MCF 10A (cell line): Measurements from ENCODE around the gene LENEP. TPM values are rescaled to one million over a fixed set of nuclear protein-coding genes. Genes with fewer than 3 reads are reported as not detected.
A peak's percentile ranks its signal among the peaks of the same experiment; 100 is the strongest.

ENCODE experiments used
- BruUV-seq: library from RNA; stranded (reverse); fragments of 400-500 nt; replicated peaks from 2 replicates; lab custom pipeline; 2021; lab: Mats Ljungman, UMichigan
- CTCF ChIA-PET: fragments of 300-600 bp; sonication (Branson Sonifier 250); formaldehyde crosslinking; extraction: SDS; loops from one replicate; lab custom pipeline; 2021; ENCODE audit warnings: antibody characterized with exemption, inconsistent platforms; lab: Yijun Ruan, JAX
- POLR2A ChIA-PET: fragments of 300-600, 350-650 bp; sonication (Branson Sonifier 250); formaldehyde crosslinking; extraction: SDS; loops from one replicate; lab custom pipeline; 2020; ENCODE audit warnings: antibody characterized with exemption, inconsistent platforms; lab: Yijun Ruan, JAX
- DNase-seq: peaks from one replicate; pipeline ENCODE4 v3.0.0-alpha.2; 2018; ENCODE audit not compliant: unreplicated experiment
- H3K27ac Mint-ChIP-seq: one replicate; pipeline ENCODE4 v1.8.0; 2022; ENCODE audit warnings: mild to moderate bottlenecking, low read depth, mixed read lengths; ENCODE audit not compliant: unreplicated experiment
- H3K27me3 Mint-ChIP-seq: one replicate; pipeline ENCODE4 v1.8.0; 2022; ENCODE audit warnings: mixed read lengths; ENCODE audit not compliant: insufficient read depth, unreplicated experiment
- H3K36me3 Mint-ChIP-seq: one replicate; pipeline ENCODE4 v1.8.0; 2022; ENCODE audit warnings: mild to moderate bottlenecking, moderate library complexity, mixed read lengths; ENCODE audit not compliant: insufficient read depth, unreplicated experiment
- H3K4me1 Mint-ChIP-seq: one replicate; pipeline ENCODE4 v1.8.0; 2022; ENCODE audit warnings: mixed read lengths; ENCODE audit not compliant: insufficient read depth, unreplicated experiment
- H3K4me3 Mint-ChIP-seq: one replicate; pipeline ENCODE4 v1.8.0; 2022; ENCODE audit warnings: mild to moderate bottlenecking, moderate library complexity, mixed read lengths; ENCODE audit not compliant: unreplicated experiment
- H3K9me3 Mint-ChIP-seq: one replicate; pipeline ENCODE4 v1.8.0; 2022; ENCODE audit warnings: mixed read lengths; ENCODE audit not compliant: unreplicated experiment
- intact Hi-C: fragments of 100-400 bp; cut with micrococcal nuclease; formaldehyde crosslinking; loops from 2 replicates; pipeline ENCODE4 v1.14.1; 2022
- total RNA-seq: library from RNA; stranded (reverse); gene quantifications from 2 replicates; pipeline ENCODE4 v1.2.3, GENCODE V29; 2022
- TF ChIP-seq, protein P1 (sequence below): fragments of 200-600 bp; IDR thresholded peaks from one replicate; pipeline ENCODE4 v1.8.0; 2022; ENCODE audit warnings: antibody characterized with exemption, mild to moderate bottlenecking; ENCODE audit not compliant: unreplicated experiment

LENEP gene
- total RNA-seq, 1 experiment from 2014 or later = not detected

DNA sequence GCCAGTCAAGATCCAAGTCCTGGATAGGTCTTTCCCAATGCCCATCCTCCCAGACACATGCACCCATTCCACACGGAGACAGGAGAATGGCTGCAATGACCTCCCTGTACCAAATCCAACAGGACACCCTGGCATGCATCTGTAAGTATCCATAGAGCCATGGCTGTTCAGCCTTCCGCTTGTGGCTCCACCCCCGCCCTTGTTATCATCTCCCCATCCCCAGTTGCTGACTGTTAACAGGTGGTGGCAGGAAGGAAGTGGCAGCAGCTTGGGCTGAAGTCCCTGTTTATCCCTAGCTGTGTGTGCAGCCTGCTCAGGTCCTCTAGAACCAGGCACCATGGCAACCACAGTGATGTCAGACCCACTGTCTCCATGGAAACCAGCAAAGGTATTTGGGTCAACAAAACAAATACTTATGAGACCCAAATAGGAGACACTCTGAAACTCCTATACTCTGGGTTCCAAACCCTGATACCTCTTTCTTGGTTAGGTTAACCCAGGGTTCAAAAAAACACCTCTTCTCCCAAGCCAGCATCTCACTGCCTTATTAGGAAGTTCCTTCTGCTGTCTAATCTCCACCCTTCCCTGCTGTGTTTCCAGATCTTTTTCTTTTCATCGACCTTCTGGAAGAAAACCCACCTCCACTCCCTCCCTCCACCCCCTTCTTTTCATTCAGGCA, 38.2 kb upstream of the LENEP start:
- no TSS peak for BruUV-seq
- intact Hi-C loops = loop anchor here (1.0 kb wide), 1 partner anchor 44 kb away; no protein-coding TSS in a partner anchor
- Mint-ChIP-seq H3K27ac (peak overlapping the region; percentile 68), H3K9me3 (no peaks in the 10 kb centered on the region), H3K27me3 (no peaks in the 10 kb centered on the region), H3K4me3 (peak overlapping the region; percentile 88), H3K36me3 (peaks cover 12% of the 10 kb centered on the region), H3K4me1 (peaks cover 43% of the 10 kb centered on the region)
- no peak for DNase-seq
- ChIA-PET POLR2A (interaction anchor here (0.5 to 39.6 kb wide), 19 partner anchors 9 to 1158 kb away, joined by 3 to 1917 read pairs (median 6); partner anchors contain the start of genes ADAM15, CKS1B, FLAD1 and LENEP), CTCF (interaction anchor here (0.6 to 4.2 kb wide), 21 partner anchors 10 to 420 kb away, joined by 3 to 45 read pairs (median 8); partner anchors contain the start of genes ADAM15, CKS1B, FLAD1 and PMVK)
- TF ChIP-seq, protein P1, sequence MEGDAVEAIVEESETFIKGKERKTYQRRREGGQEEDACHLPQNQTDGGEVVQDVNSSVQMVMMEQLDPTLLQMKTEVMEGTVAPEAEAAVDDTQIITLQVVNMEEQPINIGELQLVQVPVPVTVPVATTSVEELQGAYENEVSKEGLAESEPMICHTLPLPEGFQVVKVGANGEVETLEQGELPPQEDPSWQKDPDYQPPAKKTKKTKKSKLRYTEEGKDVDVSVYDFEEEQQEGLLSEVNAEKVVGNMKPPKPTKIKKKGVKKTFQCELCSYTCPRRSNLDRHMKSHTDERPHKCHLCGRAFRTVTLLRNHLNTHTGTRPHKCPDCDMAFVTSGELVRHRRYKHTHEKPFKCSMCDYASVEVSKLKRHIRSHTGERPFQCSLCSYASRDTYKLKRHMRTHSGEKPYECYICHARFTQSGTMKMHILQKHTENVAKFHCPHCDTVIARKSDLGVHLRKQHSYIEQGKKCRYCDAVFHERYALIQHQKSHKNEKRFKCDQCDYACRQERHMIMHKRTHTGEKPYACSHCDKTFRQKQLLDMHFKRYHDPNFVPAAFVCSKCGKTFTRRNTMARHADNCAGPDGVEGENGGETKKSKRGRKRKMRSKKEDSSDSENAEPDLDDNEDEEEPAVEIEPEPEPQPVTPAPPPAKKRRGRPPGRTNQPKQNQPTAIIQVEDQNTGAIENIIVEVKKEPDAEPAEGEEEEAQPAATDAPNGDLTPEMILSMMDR = no peak

GRCh38 chr1:154955718-154956543, 37.5 kb upstream of the LENEP start, which contains the start of gene PBXIP1:
TSS of gene PBXIP1 (minus strand) at chr1:154956099. CDS start at chr1:154953721, 2,378 bp downstream.
- TF ChIP-seq, protein P1 = peak; percentile 24
- peaks cover 43% of the 10 kb centered on the region for H3K4me1 Mint-ChIP-seq
- peak; percentile 97 for DNase-seq
- ChIA-PET CTCF (interaction anchor here (0.6 to 4.2 kb wide), 21 partner anchors 9 to 475 kb away, joined by 3 to 45 read pairs (median 5); partner anchors contain the start of genes ADAM15, CKS1B, FLAD1 and PMVK), POLR2A (interaction anchor here (0.5 to 39.6 kb wide), 22 partner anchors 9 to 1157 kb away, joined by 3 to 1917 read pairs (median 6); partner anchors contain the start of genes ADAM15, CKS1B, FLAD1 and LENEP)
- H3K27me3 Mint-ChIP-seq = no peaks in the 10 kb centered on the region
- peaks cover 14% of the 10 kb centered on the region for H3K36me3 Mint-ChIP-seq
- H3K27ac Mint-ChIP-seq = peak within 1 kb of the TSS; percentile 68
- H3K9me3 Mint-ChIP-seq = no peaks in the 10 kb centered on the region
- no TSS peak for BruUV-seq
- peak within 1 kb of the TSS; percentile 88 for H3K4me3 Mint-ChIP-seq
- intact Hi-C loops = loop anchor here (1.0 kb wide), 1 partner anchor 43 kb away; no protein-coding TSS in a partner anchor

- intact Hi-C loops = no loop called here
- CTCF ChIA-PET = interaction anchor here (0.6 to 4.2 kb wide), 16 partner anchors 8 to 476 kb away, joined by 3 to 45 read pairs (median 8); partner anchors contain the start of genes ADAM15, CKS1B, FLAD1 and PMVK
- TF ChIP-seq, protein P1 = no peak
Measured at GRCh38 chr1:154956544-154956941, 36.8 kb upstream of the LENEP start.

More at GRCh38 chr1:154956544-154956941, 36.8 kb upstream of the LENEP start:
- BruUV-seq = no TSS peak
- H3K27me3 Mint-ChIP-seq = no peaks in the 10 kb centered on the region
- H3K36me3 Mint-ChIP-seq = peaks cover 20% of the 10 kb centered on the region
- H3K4me1 Mint-ChIP-seq = peaks cover 43% of the 10 kb centered on the region
- POLR2A ChIA-PET = interaction anchor here (0.6 to 39.6 kb wide), 17 partner anchors 9 to 496 kb away, joined by 3 to 1917 read pairs (median 6); partner anchors contain the start of genes ADAM15, CKS1B, FLAD1 and LENEP
- H3K4me3 Mint-ChIP-seq = peak overlapping the region; percentile 88
- H3K27ac Mint-ChIP-seq = peak overlapping the region; percentile 68
- H3K9me3 Mint-ChIP-seq = no peaks in the 10 kb centered on the region
- no peak for DNase-seq
